ENCODE results near the gene COX20.

DNA sequence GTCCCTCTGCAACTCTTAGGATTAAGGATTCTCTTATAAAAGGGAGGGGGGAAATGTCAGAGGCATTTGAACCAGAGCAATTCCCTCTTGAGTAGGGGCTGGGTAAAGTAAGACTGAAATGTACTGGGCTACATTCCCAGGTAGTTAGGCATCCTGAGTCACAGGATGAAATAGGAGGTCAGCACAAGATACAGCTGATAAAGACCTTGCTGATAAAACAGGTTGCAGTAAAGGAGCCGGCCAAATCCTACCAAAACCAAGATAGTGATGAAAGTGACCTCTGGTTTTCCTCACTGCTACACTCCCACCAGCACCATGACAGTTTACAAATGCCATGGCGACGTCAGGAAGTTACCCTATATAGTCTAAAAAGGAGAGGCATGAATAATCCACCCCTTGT lies 14.3 kb upstream of the COX20 start:
- no peak for TF ChIP-seq POLR2A (IDR thresholded peaks at IDR 0.05; ENCODE audit: low read depth, low read length)
- TF ChIP-seq POLR2AphosphoS5 (IDR thresholded peaks at IDR 0.05; ENCODE audit: low read depth, low read length), result no peak
